Measurements from ENCODE around the gene MEI4. TPM values are rescaled to one million over a fixed set of nuclear protein-coding genes. Genes with fewer than 3 reads are reported as not detected.

The MEI4 gene
- polyA plus RNA-seq, 1 experiment = not detected

DNA sequence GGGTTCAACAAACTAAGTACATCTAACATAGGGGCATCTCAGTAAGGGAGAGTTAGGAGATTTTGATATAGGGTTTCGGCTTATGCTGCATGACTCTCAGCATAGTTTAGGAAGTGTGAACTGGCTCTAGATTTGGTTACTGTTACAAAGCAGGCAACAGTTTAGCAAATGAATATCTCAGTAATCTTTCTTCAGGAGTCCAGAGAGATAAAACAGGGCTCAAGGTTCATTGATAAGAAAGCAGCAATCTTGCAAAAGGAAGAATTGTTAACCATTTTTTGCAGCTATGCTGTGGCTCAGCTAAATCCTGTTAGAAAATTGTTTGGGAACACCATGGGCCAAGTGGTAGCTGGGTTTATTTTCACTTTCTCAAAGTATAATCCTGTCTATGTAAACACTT is 161.3 kb downstream of the MEI4 start:
- H3K4me3 ChIP-seq (ENCODE audit: low read depth, low read length) = no peak overlapping the region
- CTCF ChIA-PET = no interaction called here
- POLR2A ChIA-PET = no interaction called here
- H3K36me3 ChIP-seq (ENCODE audit: control insufficient read depth, insufficient read depth, low read length) = no peaks in the 10 kb centered on the region
- DNase-seq (ENCODE audit: low read depth) = no peak
- H3K27me3 ChIP-seq (ENCODE audit: control insufficient read depth, insufficient read depth, low read length) = no peaks in the 10 kb centered on the region
- no peak for TF ChIP-seq CTCF (IDR thresholded peaks at IDR 0.05; ENCODE audit: insufficient read depth, low read depth, low read length)

GRCh38 chr6:77815531-77815930 is 162.7 kb downstream of the MEI4 start:
- CTCF ChIA-PET = no interaction called here
- H3K27me3 ChIP-seq (ENCODE audit: control insufficient read depth, insufficient read depth, low read length) = no peaks in the 10 kb centered on the region
- DNase-seq (ENCODE audit: low read depth) = no peak
- POLR2A ChIA-PET = no interaction called here
- no peak overlapping the region for H3K4me3 ChIP-seq (ENCODE audit: low read depth, low read length)
- TF ChIP-seq CTCF (IDR thresholded peaks at IDR 0.05; ENCODE audit: insufficient read depth, low read depth, low read length) = no peak
- H3K36me3 ChIP-seq (ENCODE audit: control insufficient read depth, insufficient read depth, low read length) = no peaks in the 10 kb centered on the region

GRCh38 chr6:77816766-77817270 is 164.0 kb downstream of the MEI4 start:
- Histone ChIP-seq H3K36me3 (ENCODE audit: control insufficient read depth, insufficient read depth, low read length) (no peaks in the 10 kb centered on the region), H3K27me3 (ENCODE audit: control insufficient read depth, insufficient read depth, low read length) (no peaks in the 10 kb centered on the region), H3K4me3 (ENCODE audit: low read depth, low read length) (no peak overlapping the region)
- DNase-seq (ENCODE audit: low read depth) = no peak
- POLR2A ChIA-PET = no interaction called here
- CTCF ChIA-PET = no interaction called here
- TF ChIP-seq CTCF (IDR thresholded peaks at IDR 0.05; ENCODE audit: insufficient read depth, low read depth, low read length) = no peak

GRCh38 chr6:77822265-77822664 is 169.4 kb downstream of the MEI4 start:
- DNase-seq (ENCODE audit: low read depth) = no peak
- no peak for TF ChIP-seq CTCF (IDR thresholded peaks at IDR 0.05; ENCODE audit: insufficient read depth, low read depth, low read length)
- ChIA-PET POLR2A (no interaction called here), CTCF (no interaction called here)
- H3K36me3 ChIP-seq (ENCODE audit: control insufficient read depth, insufficient read depth, low read length) = no peaks in the 10 kb centered on the region
- no peaks in the 10 kb centered on the region for H3K27me3 ChIP-seq (ENCODE audit: control insufficient read depth, insufficient read depth, low read length)
- H3K4me3 ChIP-seq (ENCODE audit: low read depth, low read length) = no peak overlapping the region

GRCh38 chr6:77825204-77825603 is 172.4 kb downstream of the MEI4 start:
- TF ChIP-seq CTCF (IDR thresholded peaks at IDR 0.05; ENCODE audit: insufficient read depth, low read depth, low read length) = no peak
- no peak for DNase-seq (ENCODE audit: low read depth)
- Histone ChIP-seq H3K27me3 (ENCODE audit: control insufficient read depth, insufficient read depth, low read length) (no peaks in the 10 kb centered on the region), H3K36me3 (ENCODE audit: control insufficient read depth, insufficient read depth, low read length) (no peaks in the 10 kb centered on the region), H3K4me3 (ENCODE audit: low read depth, low read length) (no peak overlapping the region)
- ChIA-PET POLR2A (no interaction called here), CTCF (no interaction called here)
